ENCODE data around the gene FAM209A. TPM values are rescaled to one million over a fixed set of nuclear protein-coding genes. Genes with fewer than 3 reads are reported as not detected.

The FAM209A gene
- total RNA-seq, 1 experiment from 2014 or later: 0.28 TPM

DNA sequence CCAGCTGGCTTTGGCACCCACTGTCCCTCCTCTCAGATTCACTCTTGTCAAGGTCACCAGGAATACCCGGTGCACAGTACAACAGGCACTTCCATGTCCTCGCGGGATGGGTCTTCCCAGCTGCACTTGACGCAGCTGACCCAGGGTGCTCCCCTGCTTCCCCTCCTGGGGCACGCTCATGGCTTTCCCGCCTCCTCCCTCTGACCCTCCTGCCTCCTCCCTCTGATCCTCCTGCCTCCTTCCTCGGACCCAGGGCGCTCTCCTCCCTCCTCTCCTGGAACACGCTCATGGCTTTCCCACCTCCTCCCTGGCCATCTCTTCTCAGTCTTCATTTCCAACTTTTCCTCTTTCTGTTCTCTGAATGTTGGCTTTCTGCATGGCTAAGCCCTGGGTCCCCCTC is 50.6 kb downstream of the FAM209A start:
- Mint-ChIP-seq H3K27ac (no peak overlapping the region), H3K36me3 (no peaks in the 10 kb centered on the region), H3K4me1 (peaks cover 4% of the 10 kb centered on the region; the same call in 1 of the 2 replicates), H3K9me3 (peaks cover 8% of the 10 kb centered on the region; the same call in 1 of the 2 replicates), H3K4me3 (no peak overlapping the region), H3K27me3 (ENCODE audit: low read depth) (peaks cover 3% of the 10 kb centered on the region; the same call in 1 of the 2 replicates)
- POLR2A ChIA-PET: no interaction called here
- CTCF ChIA-PET: no interaction called here
- DNase-seq (ENCODE audit: low spot score): no peak
- no peak for ATAC-seq
- TF ChIP-seq, protein P1, sequence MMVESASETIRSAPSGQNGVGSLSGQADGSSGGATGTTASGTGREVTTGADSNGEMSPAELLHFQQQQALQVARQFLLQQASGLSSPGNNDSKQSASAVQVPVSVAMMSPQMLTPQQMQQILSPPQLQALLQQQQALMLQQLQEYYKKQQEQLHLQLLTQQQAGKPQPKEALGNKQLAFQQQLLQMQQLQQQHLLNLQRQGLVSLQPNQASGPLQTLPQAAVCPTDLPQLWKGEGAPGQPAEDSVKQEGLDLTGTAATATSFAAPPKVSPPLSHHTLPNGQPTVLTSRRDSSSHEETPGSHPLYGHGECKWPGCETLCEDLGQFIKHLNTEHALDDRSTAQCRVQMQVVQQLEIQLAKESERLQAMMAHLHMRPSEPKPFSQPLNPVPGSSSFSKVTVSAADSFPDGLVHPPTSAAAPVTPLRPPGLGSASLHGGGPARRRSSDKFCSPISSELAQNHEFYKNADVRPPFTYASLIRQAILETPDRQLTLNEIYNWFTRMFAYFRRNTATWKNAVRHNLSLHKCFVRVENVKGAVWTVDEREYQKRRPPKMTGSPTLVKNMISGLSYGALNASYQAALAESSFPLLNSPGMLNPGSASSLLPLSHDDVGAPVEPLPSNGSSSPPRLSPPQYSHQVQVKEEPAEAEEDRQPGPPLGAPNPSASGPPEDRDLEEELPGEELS (CRISPR knock-in tag; IDR thresholded peaks at IDR 0.05): no peak
- TF ChIP-seq HMGXB4 (CRISPR knock-in tag; IDR thresholded peaks at IDR 0.05) (no peak), NFE2L1 (CRISPR knock-in tag; IDR thresholded peaks at IDR 0.05) (no peak), ESRRA (CRISPR knock-in tag; IDR thresholded peaks at IDR 0.05; ENCODE audit: borderline replicate concordance) (no peak), RELA (CRISPR knock-in tag; IDR thresholded peaks at IDR 0.05; ENCODE audit: borderline replicate concordance) (no peak), MLX (CRISPR knock-in tag; IDR thresholded peaks at IDR 0.05) (no peak), TCF7 (CRISPR knock-in tag; IDR thresholded peaks at IDR 0.05; ENCODE audit: low read depth) (no peak), PRDM15 (CRISPR knock-in tag; IDR thresholded peaks at IDR 0.05) (no peak), ZNF219 (CRISPR knock-in tag; IDR thresholded peaks at IDR 0.05; ENCODE audit: borderline replicate concordance) (no peak), SOX15 (CRISPR knock-in tag; IDR thresholded peaks at IDR 0.05) (no peak), FOXP1 (CRISPR knock-in tag; IDR thresholded peaks at IDR 0.05; ENCODE audit: borderline replicate concordance) (no peak), CBFB (CRISPR knock-in tag; IDR thresholded peaks at IDR 0.05; ENCODE audit: low read depth) (no peak)
- TF ChIP-seq, protein P2, sequence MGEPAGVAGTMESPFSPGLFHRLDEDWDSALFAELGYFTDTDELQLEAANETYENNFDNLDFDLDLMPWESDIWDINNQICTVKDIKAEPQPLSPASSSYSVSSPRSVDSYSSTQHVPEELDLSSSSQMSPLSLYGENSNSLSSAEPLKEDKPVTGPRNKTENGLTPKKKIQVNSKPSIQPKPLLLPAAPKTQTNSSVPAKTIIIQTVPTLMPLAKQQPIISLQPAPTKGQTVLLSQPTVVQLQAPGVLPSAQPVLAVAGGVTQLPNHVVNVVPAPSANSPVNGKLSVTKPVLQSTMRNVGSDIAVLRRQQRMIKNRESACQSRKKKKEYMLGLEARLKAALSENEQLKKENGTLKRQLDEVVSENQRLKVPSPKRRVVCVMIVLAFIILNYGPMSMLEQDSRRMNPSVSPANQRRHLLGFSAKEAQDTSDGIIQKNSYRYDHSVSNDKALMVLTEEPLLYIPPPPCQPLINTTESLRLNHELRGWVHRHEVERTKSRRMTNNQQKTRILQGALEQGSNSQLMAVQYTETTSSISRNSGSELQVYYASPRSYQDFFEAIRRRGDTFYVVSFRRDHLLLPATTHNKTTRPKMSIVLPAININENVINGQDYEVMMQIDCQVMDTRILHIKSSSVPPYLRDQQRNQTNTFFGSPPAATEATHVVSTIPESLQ (CRISPR knock-in tag; IDR thresholded peaks at IDR 0.05): no peak

Other genes starting within 250 kb of the FAM209A start
- gene FAM210B, start 165.8 kb upstream of the FAM209A start, total RNA-seq (2021): 16.5 to 19.1 TPM (median 16.5 TPM) in 3 replicates
- gene AURKA, start 132.5 kb upstream of the FAM209A start, total RNA-seq (2021): 89.1 to 103 TPM (median 89.9 TPM) in 3 replicates
- gene CSTF1, start 132.1 kb upstream of the FAM209A start, total RNA-seq (2021): 53.9 to 58.5 TPM (median 54.2 TPM) in 3 replicates
- gene CASS4, start 112.5 kb upstream of the FAM209A start, total RNA-seq (2021): 0.11 to 0.14 TPM (median 0.13 TPM) in 3 replicates
- gene RTF2, start 56.1 kb upstream of the FAM209A start, total RNA-seq (2021): 46.3 to 56.1 TPM (median 51.7 TPM) in 3 replicates
- 0.64 to 1.7 TPM (median 0.68 TPM) in 3 replicates for gene FAM209B, start 8.5 kb downstream of the FAM209A start, total RNA-seq (2021)
- 18.4 to 23.7 TPM (median 19.8 TPM) in 3 replicates for gene TFAP2C, start 104.6 kb downstream of the FAM209A start, total RNA-seq (2021)